ENCODE data around the gene NPAS3. TPM values are rescaled to one million over a fixed set of nuclear protein-coding genes. Genes with fewer than 3 reads are reported as not detected.

Gene NPAS3
- polyA plus RNA-seq, 2 of the 4 experiments (the other 2 are of a cell fraction): not detected

- H3K27ac ChIP-seq: no peak overlapping the region
- no peak overlapping the region for H3K4me2 ChIP-seq
- no peak for FAIRE-seq
- WGBS (ENCODE audit: missing lambda C conversion rate): 12% methylated on average over 7 of the region's 7 CpGs
- ChIA-PET POLR2A (no interaction called here), CTCF (no interaction called here)
- ATAC-seq: no peak
- H3K9me3 ChIP-seq: no peaks in the 10 kb centered on the region
- no peak overlapping the region for H3K4me3 ChIP-seq
- DNase-seq (ENCODE audit: low read depth in 1 of 2, low spot score in 1 of 2): no peak
- no peaks in the 10 kb centered on the region for H3K4me1 ChIP-seq
- TF ChIP-seq KDM5A (IDR thresholded peaks at IDR 0.05): no peak
- TF ChIP-seq EHMT2 (IDR thresholded peaks at IDR 0.05; ENCODE audit: low read depth): no peak
- TF ChIP-seq FOSL2 (IDR thresholded peaks at IDR 0.05): no peak
- no peak for TF ChIP-seq FOSL2 (CRISPR knock-in tag; IDR thresholded peaks at IDR 0.05)
- no peak for TF ChIP-seq RAD21 (conservative IDR thresholded peaks at IDR 0.05 in 1 of 2, IDR thresholded peaks at IDR 0.05 in 1 of 2)
- TF ChIP-seq HOXB5 (CRISPR knock-in tag; IDR thresholded peaks at IDR 0.05): no peak
- no peak for TF ChIP-seq BHLHE40 (IDR thresholded peaks at IDR 0.05; ENCODE audit: low read depth, low read length)
- TF ChIP-seq, protein P1, sequence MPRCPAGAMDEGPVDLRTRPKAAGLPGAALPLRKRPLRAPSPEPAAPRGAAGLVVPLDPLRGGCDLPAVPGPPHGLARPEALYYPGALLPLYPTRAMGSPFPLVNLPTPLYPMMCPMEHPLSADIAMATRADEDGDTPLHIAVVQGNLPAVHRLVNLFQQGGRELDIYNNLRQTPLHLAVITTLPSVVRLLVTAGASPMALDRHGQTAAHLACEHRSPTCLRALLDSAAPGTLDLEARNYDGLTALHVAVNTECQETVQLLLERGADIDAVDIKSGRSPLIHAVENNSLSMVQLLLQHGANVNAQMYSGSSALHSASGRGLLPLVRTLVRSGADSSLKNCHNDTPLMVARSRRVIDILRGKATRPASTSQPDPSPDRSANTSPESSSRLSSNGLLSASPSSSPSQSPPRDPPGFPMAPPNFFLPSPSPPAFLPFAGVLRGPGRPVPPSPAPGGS (IDR thresholded peaks at IDR 0.05): no peak
- no peak for TF ChIP-seq ZFP36 (IDR thresholded peaks at IDR 0.05; ENCODE audit: borderline replicate concordance, partially characterized antibody)
- no peak for TF ChIP-seq CBX8 (IDR thresholded peaks at IDR 0.05)
- no peak for TF ChIP-seq RFX5 (IDR thresholded peaks at IDR 0.05)
- no peak for TF ChIP-seq ESRRA (IDR thresholded peaks at IDR 0.05; ENCODE audit: borderline replicate concordance, low read length)
- no peak for TF ChIP-seq MAFK (IDR thresholded peaks at IDR 0.05; ENCODE audit: partially characterized antibody)
Measured at GRCh38 chr14:33705490-33705889, 766.8 kb downstream of the NPAS3 start.

DNA sequence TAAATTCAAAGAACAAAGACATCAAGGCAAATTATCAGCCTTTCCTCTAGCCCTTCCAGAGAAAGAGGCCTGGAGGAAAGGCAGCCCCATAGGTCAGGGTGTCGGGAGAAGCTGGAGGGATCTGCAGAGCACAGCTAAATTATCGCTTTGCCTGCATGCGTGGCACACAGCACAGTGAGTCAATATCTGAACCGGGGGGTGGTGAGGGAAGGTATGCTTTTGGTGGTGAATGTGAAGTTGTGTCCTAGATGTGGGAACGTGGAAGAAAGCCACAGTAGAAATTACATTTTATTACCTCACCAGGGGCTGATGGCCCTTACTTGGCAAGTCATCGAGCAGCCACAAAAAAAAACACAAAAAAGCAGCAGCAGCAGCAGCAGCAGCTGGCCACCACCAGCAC is 769.0 kb downstream of the NPAS3 start:
- Histone ChIP-seq H3K4me1 (no peaks in the 10 kb centered on the region), H3K9me3 (no peaks in the 10 kb centered on the region), H3K4me3 (no peak overlapping the region), H3K27ac (no peak overlapping the region), H3K4me2 (no peak overlapping the region)
- POLR2A ChIA-PET: no interaction called here
- no peak for FAIRE-seq
- no peak for TF ChIP-seq ELK1 (IDR thresholded peaks at IDR 0.05; ENCODE audit: low read depth, low read length)
- TF ChIP-seq GATA3 (IDR thresholded peaks at IDR 0.05; ENCODE audit: borderline replicate concordance): no peak
- TF ChIP-seq, protein P2, sequence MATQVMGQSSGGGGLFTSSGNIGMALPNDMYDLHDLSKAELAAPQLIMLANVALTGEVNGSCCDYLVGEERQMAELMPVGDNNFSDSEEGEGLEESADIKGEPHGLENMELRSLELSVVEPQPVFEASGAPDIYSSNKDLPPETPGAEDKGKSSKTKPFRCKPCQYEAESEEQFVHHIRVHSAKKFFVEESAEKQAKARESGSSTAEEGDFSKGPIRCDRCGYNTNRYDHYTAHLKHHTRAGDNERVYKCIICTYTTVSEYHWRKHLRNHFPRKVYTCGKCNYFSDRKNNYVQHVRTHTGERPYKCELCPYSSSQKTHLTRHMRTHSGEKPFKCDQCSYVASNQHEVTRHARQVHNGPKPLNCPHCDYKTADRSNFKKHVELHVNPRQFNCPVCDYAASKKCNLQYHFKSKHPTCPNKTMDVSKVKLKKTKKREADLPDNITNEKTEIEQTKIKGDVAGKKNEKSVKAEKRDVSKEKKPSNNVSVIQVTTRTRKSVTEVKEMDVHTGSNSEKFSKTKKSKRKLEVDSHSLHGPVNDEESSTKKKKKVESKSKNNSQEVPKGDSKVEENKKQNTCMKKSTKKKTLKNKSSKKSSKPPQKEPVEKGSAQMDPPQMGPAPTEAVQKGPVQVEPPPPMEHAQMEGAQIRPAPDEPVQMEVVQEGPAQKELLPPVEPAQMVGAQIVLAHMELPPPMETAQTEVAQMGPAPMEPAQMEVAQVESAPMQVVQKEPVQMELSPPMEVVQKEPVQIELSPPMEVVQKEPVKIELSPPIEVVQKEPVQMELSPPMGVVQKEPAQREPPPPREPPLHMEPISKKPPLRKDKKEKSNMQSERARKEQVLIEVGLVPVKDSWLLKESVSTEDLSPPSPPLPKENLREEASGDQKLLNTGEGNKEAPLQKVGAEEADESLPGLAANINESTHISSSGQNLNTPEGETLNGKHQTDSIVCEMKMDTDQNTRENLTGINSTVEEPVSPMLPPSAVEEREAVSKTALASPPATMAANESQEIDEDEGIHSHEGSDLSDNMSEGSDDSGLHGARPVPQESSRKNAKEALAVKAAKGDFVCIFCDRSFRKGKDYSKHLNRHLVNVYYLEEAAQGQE (IDR thresholded peaks at IDR 0.05): no peak
- no peak for TF ChIP-seq RCOR1 (IDR thresholded peaks at IDR 0.05; ENCODE audit: low read depth, low read length)
- TF ChIP-seq, protein P1 (IDR thresholded peaks at IDR 0.05): no peak
- no peak for TF ChIP-seq NR3C1 (IDR thresholded peaks at IDR 0.05)
- no peak for TF ChIP-seq MYC (IDR thresholded peaks at IDR 0.05; ENCODE audit: borderline replicate concordance, low read length)
- no peak for DNase-seq (ENCODE audit: low read depth in 1 of 2, low spot score in 1 of 2)
- WGBS (ENCODE audit: missing lambda C conversion rate): 32% methylated on average over 6 of the region's 6 CpGs
- ATAC-seq: no peak
- CTCF ChIA-PET: no interaction called here

Data from A549 (cell line).